IMR-90 (cell line): ENCODE measurements around the gene NUP153. TPM values are rescaled to one million over a fixed set of nuclear protein-coding genes. Genes with fewer than 3 reads are reported as not detected.

ENCODE experiments used
- ATAC-seq: fragments of 200-7000 bp; cut with Tn5 transposase; 2 replicates; pipeline ENCODE4 v1.9.1; 2020; ENCODE audit warnings: low read depth, mild to moderate bottlenecking, moderate library complexity
- BruUV-seq: library from RNA; stranded (reverse); fragments of 400-500 nt; replicated peaks from 2 replicates; lab custom pipeline; 2021; lab: Mats Ljungman, UMichigan
- CTCF ChIA-PET: fragments of 300-600 bp; formaldehyde crosslinking; extraction: SDS; loops from one replicate; lab custom pipeline; 2021; ENCODE audit warnings: antibody characterized with exemption; lab: Yijun Ruan, JAX
- POLR2A ChIA-PET: fragments of 300-600 bp; sonication (Branson Sonifier 250); formaldehyde crosslinking; loops from one replicate; lab custom pipeline; 2022; ENCODE audit warnings: antibody characterized with exemption; ENCODE audit not compliant: unreplicated experiment; lab: Charles Lee
- DNase-seq: peaks from one replicate; pipeline ENCODE4 v3.0.0; 2013
- H2AFZ ChIP-seq: replicated peaks from 2 replicates; pipeline ENCODE3; 2013; ENCODE audit warnings: low read length, mild to moderate bottlenecking; ENCODE audit not compliant: poor library complexity
- H2AK5ac ChIP-seq: 2 replicates; pipeline ENCODE4 v1.6.1; 2013; ENCODE audit warnings: low read depth, low read length, inconsistent platforms
- H2AK9ac ChIP-seq: replicated peaks from 2 replicates; pipeline ENCODE3; 2013; ENCODE audit warnings: mild to moderate bottlenecking, low read depth, low read length, moderate library complexity; ENCODE audit not compliant: poor library complexity
- H2BK120ac ChIP-seq: 2 replicates; pipeline ENCODE4 v1.6.1; 2013; ENCODE audit warnings: low read depth, low read length, inconsistent platforms
- H2BK15ac ChIP-seq: 3 replicates; pipeline ENCODE4 v1.6.1; 2013; ENCODE audit warnings: low read depth, low read length, inconsistent platforms
- H2BK20ac ChIP-seq: 2 replicates; pipeline ENCODE4 v1.6.1; 2013; ENCODE audit warnings: low read depth, mild to moderate bottlenecking, inconsistent platforms, low read length, moderate library complexity
- H2BK5ac ChIP-seq: 2 replicates; pipeline ENCODE4 v1.6.1; 2013; ENCODE audit warnings: mild to moderate bottlenecking, low read depth, low read length, inconsistent platforms; ENCODE audit not compliant: poor library complexity, severe bottlenecking
- H3K14ac ChIP-seq: replicated peaks from 2 replicates; pipeline ENCODE4 v1.6.1; 2013; ENCODE audit warnings: low read depth, low read length, inconsistent platforms
- H3K18ac ChIP-seq: 2 replicates; pipeline ENCODE4 v1.6.1; 2013; ENCODE audit warnings: low read depth, low read length, control low read depth
- H3K23ac ChIP-seq: 2 replicates; pipeline ENCODE4 v1.6.1; 2013; ENCODE audit warnings: low read depth, low read length, inconsistent platforms
- H3K27ac ChIP-seq: 2 replicates; pipeline ENCODE4 v1.5.1; 2013; ENCODE audit warnings: mild to moderate bottlenecking, control low read depth, low read length; ENCODE audit not compliant: insufficient read depth
- H3K27me3 ChIP-seq: 2 replicates; pipeline ENCODE4 v1.6.1; 2013; ENCODE audit warnings: low read length; ENCODE audit not compliant: control insufficient read depth, insufficient read depth
- H3K36me3 ChIP-seq: 2 replicates; pipeline ENCODE4 v1.6.1; 2013; ENCODE audit warnings: low read length, mixed read lengths; ENCODE audit not compliant: control insufficient read depth, insufficient read depth
- H3K4ac ChIP-seq: 2 replicates; pipeline ENCODE4 v1.6.1; 2013; ENCODE audit warnings: low read depth, low read length, inconsistent platforms
- H3K4me1 ChIP-seq: 2 replicates; pipeline ENCODE4 v1.6.1; 2013; ENCODE audit warnings: low read length, mixed read lengths; ENCODE audit not compliant: control insufficient read depth, insufficient read depth
- H3K4me2 ChIP-seq: 2 replicates; pipeline ENCODE4 v1.6.1; 2013; ENCODE audit warnings: low read depth, mild to moderate bottlenecking, control low read depth, low read length, moderate library complexity
- H3K4me3 ChIP-seq: 2 replicates; pipeline ENCODE4 v1.5.1; 2013; ENCODE audit warnings: low read depth, mild to moderate bottlenecking, control low read depth, low read length, moderate library complexity; ENCODE audit not compliant: insufficient read depth
- H3K56ac ChIP-seq: 2 replicates; pipeline ENCODE4 v1.6.1; 2013; ENCODE audit warnings: low read length, inconsistent platforms; ENCODE audit not compliant: insufficient read depth; ENCODE audit errors: extremely low read depth
- H3K79me1 ChIP-seq, 2 experiments: 2 replicates each; pipeline ENCODE4 v1.6.1; 2013; ENCODE audit warnings: low read length in 2 of 2, inconsistent platforms in 1 of 2, low read depth in 1 of 2
- H3K9ac ChIP-seq: 2 replicates; pipeline ENCODE4 v1.6.1; 2013; ENCODE audit warnings: low read depth, low read length, control low read depth
- H3K9me1 ChIP-seq: 2 replicates; pipeline ENCODE4 v1.6.1; 2013; ENCODE audit warnings: low read length, inconsistent platforms; ENCODE audit not compliant: insufficient read depth
- H3K9me3 ChIP-seq: 2 replicates; pipeline ENCODE4 v1.6.1; 2013; ENCODE audit warnings: low read length; ENCODE audit not compliant: control insufficient read depth, insufficient read depth
- H4K20me1 ChIP-seq: 2 replicates; pipeline ENCODE4 v1.6.1; 2013; ENCODE audit warnings: low read length, inconsistent platforms; ENCODE audit not compliant: insufficient read depth
- H4K5ac ChIP-seq: 2 replicates; pipeline ENCODE4 v1.6.1; 2013; ENCODE audit warnings: mild to moderate bottlenecking, low read depth, low read length, control low read depth
- H4K8ac ChIP-seq, 2 experiments: 2 replicates each; pipeline ENCODE4 v1.6.1; 2013; ENCODE audit warnings: low read depth in 2 of 2, low read length in 2 of 2, control low read depth in 1 of 2, inconsistent platforms in 1 of 2
- H4K91ac ChIP-seq: 2 replicates; pipeline ENCODE4 v1.6.1; 2013; ENCODE audit warnings: low read depth, low read length, inconsistent platforms; ENCODE audit not compliant: insufficient read depth
- BHLHE40 ChIP-seq: fragments of 150-350 bp; IDR thresholded peaks from 2 replicates; pipeline ENCODE4 v1.6.1; 2016; ENCODE audit warnings: mild to moderate bottlenecking, low read depth, low read length
- CEBPB ChIP-seq: IDR thresholded peaks from 2 replicates; pipeline ENCODE4 v1.6.1; 2012; ENCODE audit warnings: low read depth, low read length, improper control_type of control experiment
- CHD1 ChIP-seq: IDR thresholded peaks from 2 replicates; pipeline ENCODE4 v1.6.1; 2012; ENCODE audit warnings: low read depth, low read length, improper control_type of control experiment
- CTCF ChIP-seq: conservative IDR thresholded peaks from 2 replicates; pipeline ENCODE4 v1.5.1; 2012; ENCODE audit warnings: mild to moderate bottlenecking, low read depth, low read length, improper control_type of control experiment
- FOS ChIP-seq: fragments of 150-350 bp; IDR thresholded peaks from 2 replicates; pipeline ENCODE4 v1.6.1; 2016; ENCODE audit warnings: low read depth, low read length
- MAZ ChIP-seq: IDR thresholded peaks from 2 replicates; pipeline ENCODE4 v1.6.1; 2012; ENCODE audit warnings: low read depth, mild to moderate bottlenecking, low read length, improper control_type of control experiment, moderate library complexity, borderline replicate concordance
- MXI1 ChIP-seq: IDR thresholded peaks from 2 replicates; pipeline ENCODE4 v1.6.1; 2012; ENCODE audit warnings: low read depth, mild to moderate bottlenecking, low read length, moderate library complexity, borderline replicate concordance
- NFE2L2 ChIP-seq: fragments of 150-350 bp; IDR thresholded peaks from 2 replicates; pipeline ENCODE4 v1.6.1; 2016; ENCODE audit warnings: low read depth, mild to moderate bottlenecking, low read length
- POLR2A ChIP-seq: IDR thresholded peaks from 2 replicates; pipeline ENCODE4 v1.6.1; 2012; ENCODE audit warnings: mild to moderate bottlenecking, low read depth, low read length
- RAD21 ChIP-seq: IDR thresholded peaks from 2 replicates; pipeline ENCODE4 v1.6.1; 2012; ENCODE audit warnings: low read length, improper control_type of control experiment
- SMC3 ChIP-seq: fragments of 150-350 bp; IDR thresholded peaks from 2 replicates; pipeline ENCODE4 v1.6.1; 2016; ENCODE audit warnings: low read depth, mild to moderate bottlenecking, antibody characterized with exemption, low read length, moderate library complexity
- WGBS, 2 experiments: methylation state at CpG; one replicate each; pipeline versions ENCODE4 v1.1.5 to v1.1.7; 2013; ENCODE audit warnings: missing lambda C conversion rate in 2 of 2; ENCODE audit not compliant: insufficient read length in 1 of 2; ENCODE audit errors: extremely low coverage in 2 of 2; 5-methylcytosine and 5-hydroxymethylcytosine counted together
- dilution Hi-C: fragments of 300-500 bp; cut with HindIII; formaldehyde crosslinking; loops from one replicate; pipeline ENCODE4 v1.14.3; 2018; ENCODE audit warnings: low sequenced_read_pairs; ENCODE audit not compliant: unreplicated experiment
- in situ Hi-C: fragments of 300-500 bp; cut with MboI; formaldehyde crosslinking; loops from 3 replicates; pipeline ENCODE4 v1.14.3; 2019; ENCODE audit warnings: low sequenced_read_pairs, inconsistent platforms, mixed read lengths
- intact Hi-C: fragments of 100-400 bp; cut with micrococcal nuclease; formaldehyde crosslinking; loops from 2 replicates; pipeline ENCODE4 v1.10.0; 2022
- polyA plus RNA-seq, 3 experiments: library from polyadenylated mRNA; depleted of rRNA; stranded (reverse); fragments of >200 nt; gene quantifications; 2 replicates each; pipeline ENCODE4 v1.2.3, GENCODE V29; 2012; ENCODE audit warnings: low replicate concordance in 1 of 3
- total RNA-seq: library from RNA; depleted of rRNA; stranded (reverse); fragments of >200 nt; gene quantifications from 2 replicates; pipeline ENCODE4 v1.2.3, GENCODE V29; 2012
- TF ChIP-seq, protein P1 (sequence below): fragments of 150-350 bp; IDR thresholded peaks from 2 replicates; pipeline ENCODE4 v1.6.1; 2016; ENCODE audit warnings: low read depth, mild to moderate bottlenecking, low read length, moderate library complexity, borderline replicate concordance

Gene NUP153
- total and polyA plus RNA-seq, 2 of the 4 experiments (the other 2 are of a cell fraction) = 17.2 to 39.4 TPM

DNA sequence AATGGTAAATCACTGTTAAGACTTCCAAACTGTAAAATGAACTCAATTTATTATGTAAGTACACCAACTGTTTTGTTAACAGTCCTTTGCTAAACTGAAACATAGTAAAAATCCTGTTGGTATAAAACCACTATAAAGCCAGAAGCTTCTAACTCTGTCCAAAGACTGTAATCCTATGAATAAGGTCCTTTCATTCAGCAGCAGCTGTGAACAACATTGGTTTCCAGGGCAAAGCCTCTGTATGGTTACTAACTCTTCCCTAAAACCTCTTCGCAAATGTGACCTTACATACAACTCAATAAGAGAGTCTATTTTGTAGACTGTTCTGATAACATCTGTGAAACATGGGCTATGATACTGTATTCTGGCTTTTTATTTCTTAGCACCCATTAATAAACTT is 40.1 kb downstream of the NUP153 start:
- Histone ChIP-seq H2BK15ac (no peak overlapping the region), H4K20me1 (no peaks in the 10 kb centered on the region; the same call in 1 of the 2 replicates), H2AK5ac (no peak overlapping the region), H4K5ac (no peak overlapping the region), H3K18ac (no peak overlapping the region), H3K79me1 (peaks cover 6 to 29% of the 10 kb centered on the region in 2 experiments; a peak in 3 of 4 replicates), H3K4me3 (no peak overlapping the region), H4K8ac (no peak overlapping the region), H3K4me2 (no peak overlapping the region), H3K56ac (no peak overlapping the region), H2BK120ac (no peak overlapping the region), H3K4ac (no peak overlapping the region), H3K27me3 (no peaks in the 10 kb centered on the region), H2BK5ac (no peak overlapping the region), H2AFZ (no peak overlapping the region), H3K14ac (no peak overlapping the region), H3K27ac (no peak overlapping the region), H3K9me1 (peaks cover 3% of the 10 kb centered on the region), H3K36me3 (peaks cover 35% of the 10 kb centered on the region), H3K4me1 (no peaks in the 10 kb centered on the region), H3K23ac (no peak overlapping the region), H2BK20ac (no peak overlapping the region), H2AK9ac (no peak overlapping the region), H3K9me3 (no peaks in the 10 kb centered on the region), H4K91ac (no peak overlapping the region), H3K9ac (no peak overlapping the region)
- ChIA-PET CTCF (no interaction called here), POLR2A (no interaction called here)
- no peak for TF ChIP-seq RAD21
- no peak for TF ChIP-seq CHD1
- no peak for TF ChIP-seq CEBPB
- TF ChIP-seq BHLHE40 = no peak
- TF ChIP-seq NFE2L2 = no peak
- TF ChIP-seq FOS = no peak
- TF ChIP-seq, protein P1, sequence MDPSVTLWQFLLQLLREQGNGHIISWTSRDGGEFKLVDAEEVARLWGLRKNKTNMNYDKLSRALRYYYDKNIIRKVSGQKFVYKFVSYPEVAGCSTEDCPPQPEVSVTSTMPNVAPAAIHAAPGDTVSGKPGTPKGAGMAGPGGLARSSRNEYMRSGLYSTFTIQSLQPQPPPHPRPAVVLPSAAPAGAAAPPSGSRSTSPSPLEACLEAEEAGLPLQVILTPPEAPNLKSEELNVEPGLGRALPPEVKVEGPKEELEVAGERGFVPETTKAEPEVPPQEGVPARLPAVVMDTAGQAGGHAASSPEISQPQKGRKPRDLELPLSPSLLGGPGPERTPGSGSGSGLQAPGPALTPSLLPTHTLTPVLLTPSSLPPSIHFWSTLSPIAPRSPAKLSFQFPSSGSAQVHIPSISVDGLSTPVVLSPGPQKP = no peak
- TF ChIP-seq MAZ = no peak
- TF ChIP-seq POLR2A = no peak
- no peak for TF ChIP-seq CTCF
- TF ChIP-seq MXI1 = no peak
- TF ChIP-seq SMC3 = no peak
- ATAC-seq (no peak), DNase-seq (no peak)
- dilution Hi-C loops (no loop called here), in situ Hi-C loops (no loop called here), intact Hi-C loops (no loop called here)
- WGBS, 2 experiments = no CpG with 5 or more reads among the region's 1 CpG
- BruUV-seq = no TSS peak
